Erythroblast (primary cell): ENCODE results near the gene ARL16.

Experiments
- GATA1 ChIP-seq: IDR thresholded peaks from 2 replicates; pipeline ENCODE4 v1.6.1; 2011; ENCODE audit warnings: low read depth, mild to moderate bottlenecking, control low read depth, low read length, moderate library complexity
- POLR2A ChIP-seq: IDR thresholded peaks from 2 replicates; pipeline ENCODE4 v1.6.1; 2011; ENCODE audit warnings: mild to moderate bottlenecking, low read length

GRCh38 chr17:81719410-81720266 lies 36.0 kb upstream of the ARL16 start:
- TF ChIP-seq POLR2A: no peak
- TF ChIP-seq GATA1: no peak
